NCI-H2171 (cell line): ENCODE measurements around the gene FCRL5.
"Not testable (repeated sequence)": the region's sequence is repeated elsewhere in the genome, so short reads cannot be mapped to it uniquely, and the experiment has no call there.

Source experiments
- DNase-seq: peaks from one replicate; lab custom pipeline; 2025; lab: John Stamatoyannopoulos, UW

The FCRL5 gene

DNA sequence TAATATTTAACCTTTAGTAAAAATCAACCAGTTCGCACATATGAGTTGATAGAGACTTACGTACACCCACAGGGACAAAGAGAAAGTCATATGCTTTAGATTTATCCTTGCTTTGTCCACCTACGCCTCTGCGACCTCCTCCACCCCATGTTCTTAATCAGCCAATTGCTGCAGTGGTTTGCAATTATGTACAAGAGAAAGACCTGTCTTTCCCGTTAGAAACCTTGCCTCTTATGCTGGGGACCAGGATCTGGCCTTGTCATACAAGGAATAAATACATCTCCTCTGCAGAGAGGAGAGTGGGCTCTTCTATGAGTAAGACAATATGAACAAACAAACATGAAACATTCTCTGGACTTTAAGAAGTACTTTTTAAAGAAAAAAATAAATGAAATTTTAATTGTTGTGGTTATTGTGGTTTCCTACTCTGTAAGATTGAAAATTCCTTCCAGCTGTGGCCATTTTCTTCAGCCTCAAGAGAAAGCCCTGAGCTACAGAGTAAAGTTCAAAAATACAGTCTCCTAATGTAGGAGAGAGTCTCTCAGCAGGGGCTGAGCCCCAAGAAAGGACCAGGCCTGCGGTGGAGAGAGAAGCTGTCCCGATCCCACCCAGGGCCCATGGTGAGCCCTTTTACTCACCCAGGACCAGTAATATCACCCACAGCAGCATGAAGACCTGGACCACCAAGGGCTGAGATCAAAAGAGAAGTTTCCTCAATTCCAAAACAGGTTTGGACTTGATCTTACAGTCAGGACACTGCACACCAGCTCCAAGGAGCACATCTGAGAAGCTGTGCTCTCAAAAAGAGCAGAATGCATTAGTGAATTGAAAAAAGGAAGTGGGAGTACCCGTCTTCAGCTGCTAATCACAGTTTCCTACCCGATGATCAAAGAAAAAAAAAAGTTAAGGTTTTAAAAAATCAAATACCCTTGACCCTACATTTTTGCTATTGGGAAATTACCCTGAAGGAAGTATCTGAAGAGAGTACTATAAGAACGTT lies at the start of gene FCRL5:
TSS of gene FCRL5 (minus strand) at position 822 of the 1,000 bp plus-strand sequence. CDS start at position 669, 153 bp downstream.
- DNase-seq, result no peak

GRCh38 chr1:157600236-157600635 lies 47.9 kb upstream of the FCRL5 start:
- no peak for DNase-seq

DNA sequence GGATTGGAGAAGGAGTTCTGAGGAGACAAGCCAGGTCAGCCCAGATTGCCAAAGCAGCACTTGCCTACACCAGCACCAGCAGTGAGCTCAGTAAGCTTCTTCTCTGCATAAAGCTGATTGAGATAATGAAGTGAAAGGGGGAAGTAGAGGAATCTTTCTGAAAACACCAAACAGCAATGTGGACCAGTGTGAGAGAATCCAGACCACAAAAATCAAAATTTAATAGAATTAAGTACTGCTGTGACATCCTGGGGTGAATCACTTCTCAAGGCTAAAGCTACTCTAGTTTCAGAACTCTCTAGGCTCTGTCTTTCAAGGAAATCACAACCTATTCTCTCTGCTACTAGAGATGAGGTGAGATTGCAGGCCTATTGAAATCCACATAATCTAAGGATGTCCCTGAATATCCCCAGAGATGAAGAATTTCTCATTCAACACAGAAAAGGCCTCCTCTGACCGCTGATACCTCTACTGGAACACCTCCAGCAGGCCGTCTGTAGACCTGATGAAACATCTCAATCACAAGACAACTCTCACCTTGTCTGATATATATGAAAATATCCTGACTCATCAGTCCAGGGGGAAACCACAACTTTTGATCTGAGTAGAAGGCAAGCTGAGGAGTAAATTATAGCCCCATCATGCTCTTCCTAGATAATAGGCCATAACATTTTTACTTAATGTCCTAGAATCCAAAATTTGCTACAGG lies 45.8 kb upstream of the FCRL5 start, which contains the start of gene FCRL4:
TSS of gene FCRL4 (minus strand) at position 127 of the 709 bp plus-strand sequence. CDS start 141 bp downstream, outside the sequence.
- DNase-seq, result no peak

GRCh38 chr1:157596384-157596783 lies 44.1 kb upstream of the FCRL5 start:
- DNase-seq, result no peak

- no peak for DNase-seq
Observed at GRCh38 chr1:157595356-157595755, 43.0 kb upstream of the FCRL5 start.

GRCh38 chr1:157585984-157586383 lies 33.7 kb upstream of the FCRL5 start:
- no peak for DNase-seq

GRCh38 chr1:157584503-157584902 lies 32.2 kb upstream of the FCRL5 start:
- DNase-seq, result no peak

GRCh38 chr1:157580828-157581210 lies 28.5 kb upstream of the FCRL5 start:
- DNase-seq, result no peak

DNA sequence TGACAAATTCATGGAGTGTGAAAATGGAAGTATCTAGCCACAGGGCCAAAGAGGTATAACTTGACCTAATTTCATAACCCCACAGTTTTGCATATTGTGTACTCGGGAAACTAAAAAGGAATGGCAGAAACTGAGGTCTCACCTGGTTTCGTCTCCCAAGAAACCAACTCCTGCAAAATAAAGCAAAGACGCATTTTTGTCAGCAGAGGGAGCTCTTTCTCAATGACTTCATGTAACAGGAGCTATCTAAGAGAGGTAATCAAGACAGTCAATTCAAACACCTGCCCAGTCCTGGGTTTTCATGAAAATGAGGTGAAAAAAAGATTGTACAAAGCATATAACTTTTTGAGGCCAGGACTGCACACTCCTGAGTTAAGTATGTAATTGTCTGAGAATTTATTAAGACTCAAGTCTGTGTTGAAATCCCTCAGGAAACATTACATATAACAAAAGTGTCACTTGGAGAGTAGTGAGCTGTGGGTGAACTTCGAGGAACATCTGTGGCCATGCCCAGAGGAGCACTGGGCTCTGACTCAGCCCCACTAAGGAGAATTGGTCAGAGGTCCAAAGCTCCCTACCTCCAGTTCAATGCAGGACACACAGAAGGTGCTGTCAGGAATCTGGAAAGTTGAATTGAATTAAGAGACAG lies 28.0 kb upstream of the FCRL5 start:
- DNase-seq, result peak; percentile 10

- DNase-seq, result no peak
Observed at GRCh38 chr1:157577420-157577819, 25.1 kb upstream of the FCRL5 start.

- DNase-seq, result no peak
Observed at GRCh38 chr1:157575744-157576143, 23.4 kb upstream of the FCRL5 start.

DNA sequence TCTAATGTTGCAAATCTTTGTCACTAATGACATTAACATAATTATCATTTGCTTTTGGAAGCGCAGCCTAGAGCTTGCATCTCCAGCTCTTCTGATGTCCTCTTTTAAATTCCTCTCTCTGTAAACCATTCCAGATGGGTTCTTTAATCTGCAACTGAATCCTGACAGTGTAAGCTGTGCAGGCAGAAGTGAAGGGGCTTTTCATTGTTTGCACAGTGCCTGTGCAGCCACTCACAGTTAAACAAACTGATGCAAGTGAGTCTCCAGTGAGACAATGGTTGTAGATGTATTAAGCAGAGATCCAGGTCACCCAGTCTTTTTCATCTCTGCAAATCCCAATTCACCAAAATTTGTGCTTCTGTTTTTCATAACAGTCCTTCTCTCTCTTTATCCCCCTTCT lies 22.5 kb upstream of the FCRL5 start:
- DNase-seq, result no peak

DNA sequence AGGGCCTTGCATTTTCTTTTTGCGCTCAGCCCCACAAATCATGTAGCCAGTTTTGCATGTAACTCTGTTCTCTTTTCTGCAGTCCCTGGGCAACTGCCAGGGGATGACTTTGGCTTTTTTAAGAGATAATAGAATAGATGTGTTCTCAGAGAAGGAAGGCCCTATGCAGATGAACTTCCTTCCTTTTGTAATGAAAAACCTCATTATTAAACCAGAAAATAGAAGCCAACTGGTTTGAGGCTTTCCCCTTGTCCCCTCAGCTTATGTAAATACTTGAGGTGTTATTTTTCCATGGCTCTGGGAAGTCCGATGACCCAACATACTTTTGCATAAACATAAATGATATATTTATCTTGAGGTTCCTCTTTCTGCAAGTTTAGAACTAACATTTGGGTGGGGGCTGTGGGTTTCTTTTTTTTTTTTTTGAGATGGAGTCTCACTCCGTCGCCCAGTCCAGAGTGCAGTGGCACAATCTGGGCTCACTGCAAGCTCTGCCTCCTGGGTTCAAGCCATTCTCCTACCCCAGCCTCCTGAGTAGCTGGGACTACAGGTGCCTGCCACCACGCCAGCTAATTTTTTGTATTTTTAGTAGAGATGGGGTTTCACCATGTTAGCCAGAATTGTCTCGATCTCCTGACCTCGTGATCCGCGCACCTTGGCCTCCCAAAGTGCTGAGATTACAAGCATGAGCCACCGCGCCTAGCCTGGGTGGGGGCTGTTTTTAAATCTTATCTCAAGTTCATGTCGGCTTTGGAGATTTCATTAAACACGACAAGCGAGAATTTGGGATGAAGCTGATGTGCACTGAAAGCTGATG lies 14.4 kb upstream of the FCRL5 start:
- no peak for DNase-seq

- DNase-seq, result no peak
Observed at GRCh38 chr1:157562515-157562914, 10.2 kb upstream of the FCRL5 start.

DNA sequence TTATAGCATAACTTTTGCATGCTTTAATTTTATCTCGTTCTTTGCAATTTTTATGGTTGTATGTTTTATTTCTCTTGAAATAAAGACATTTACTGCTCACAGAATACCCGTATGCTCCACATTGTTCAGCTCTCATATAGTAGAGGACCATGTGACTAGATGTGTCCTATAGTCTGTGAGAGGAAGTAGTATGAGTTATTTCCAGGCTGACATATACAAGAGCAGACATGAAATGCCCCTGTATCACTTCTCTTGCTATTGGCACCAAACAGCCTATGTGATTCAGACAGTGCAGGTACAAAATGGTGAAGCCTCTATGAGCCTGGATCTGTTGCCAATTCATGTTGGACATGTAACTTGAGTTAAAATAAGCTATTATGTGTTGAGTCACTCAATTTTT lies 5.8 kb upstream of the FCRL5 start:
- no peak for DNase-seq

- DNase-seq, result not testable (repeated sequence)
Observed at GRCh38 chr1:157548081-157548480, 4.2 kb downstream of the FCRL5 start.

GRCh38 chr1:157542676-157543075 lies 9.6 kb downstream of the FCRL5 start:
- no peak for DNase-seq

DNA sequence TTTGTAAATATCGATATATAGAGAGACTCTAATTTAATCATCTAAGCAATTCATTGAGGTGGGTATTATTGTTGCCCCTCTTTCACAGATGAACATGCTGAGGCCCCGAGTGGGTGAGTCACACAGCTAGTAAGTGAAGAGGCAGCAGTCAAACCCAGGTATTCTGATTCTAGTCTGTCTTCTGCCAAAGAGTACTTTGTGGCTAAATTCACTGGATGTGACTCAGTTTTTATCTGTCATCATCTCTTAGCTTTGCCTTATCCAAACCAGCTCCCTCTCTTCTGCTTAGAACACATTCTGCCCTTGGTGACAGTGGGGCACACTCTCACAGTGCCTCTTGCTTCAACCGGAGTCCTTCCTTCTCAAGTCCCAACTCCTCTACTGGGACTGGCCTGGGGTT lies 11.5 kb downstream of the FCRL5 start:
- no peak for DNase-seq

GRCh38 chr1:157540160-157540748 lies 12.1 kb downstream of the FCRL5 start:
- DNase-seq, result no peak

- DNase-seq, result no peak
Observed at GRCh38 chr1:157539568-157539967, 12.7 kb downstream of the FCRL5 start.

DNA sequence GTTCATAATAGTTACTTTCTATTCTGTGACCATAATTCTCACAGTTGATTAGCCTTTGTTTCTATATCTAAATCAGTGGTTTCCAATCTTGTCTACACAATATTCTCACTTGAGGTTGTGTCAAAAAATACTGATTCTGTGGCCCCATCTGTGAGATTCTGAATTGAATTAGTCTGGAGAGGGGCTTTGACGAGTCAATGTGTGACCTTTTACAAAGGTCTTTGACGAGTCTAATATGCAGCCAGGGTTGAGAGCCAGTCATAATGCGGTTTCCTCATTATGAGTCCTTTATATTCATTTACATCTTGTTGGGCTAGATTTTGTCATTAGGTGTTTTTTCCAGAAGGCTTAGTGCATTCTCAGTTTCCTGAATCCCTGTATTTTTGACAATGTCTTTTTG lies 19.7 kb downstream of the FCRL5 start:
- DNase-seq, result no peak
